Kidney glomerular epithelial cell (primary cell): ENCODE data around the gene GNB1.
A peak's percentile ranks its signal among the peaks of the same experiment; 100 is the strongest.

ENCODE experiments used
- DNase-seq: peaks from one replicate; lab custom pipeline; 2025; lab: John Stamatoyannopoulos, UW

The GNB1 gene

GRCh38 chr1:1910033-1910465 lies 19.2 kb upstream of the GNB1 start:
- no peak for DNase-seq

- DNase-seq, result no peak
Measured at GRCh38 chr1:1908506-1908791, 17.6 kb upstream of the GNB1 start.

GRCh38 chr1:1907098-1907736 lies 16.3 kb upstream of the GNB1 start:
- no peak for DNase-seq

GRCh38 chr1:1906185-1907097 lies 15.6 kb upstream of the GNB1 start:
- DNase-seq, result peak; percentile 50

- DNase-seq, result no peak
Measured at GRCh38 chr1:1903224-1903623, 12.3 kb upstream of the GNB1 start.

GRCh38 chr1:1901641-1902294 lies 10.9 kb upstream of the GNB1 start:
- DNase-seq, result no peak

- no peak for DNase-seq
Measured at GRCh38 chr1:1900883-1901640, 10.2 kb upstream of the GNB1 start.

DNA sequence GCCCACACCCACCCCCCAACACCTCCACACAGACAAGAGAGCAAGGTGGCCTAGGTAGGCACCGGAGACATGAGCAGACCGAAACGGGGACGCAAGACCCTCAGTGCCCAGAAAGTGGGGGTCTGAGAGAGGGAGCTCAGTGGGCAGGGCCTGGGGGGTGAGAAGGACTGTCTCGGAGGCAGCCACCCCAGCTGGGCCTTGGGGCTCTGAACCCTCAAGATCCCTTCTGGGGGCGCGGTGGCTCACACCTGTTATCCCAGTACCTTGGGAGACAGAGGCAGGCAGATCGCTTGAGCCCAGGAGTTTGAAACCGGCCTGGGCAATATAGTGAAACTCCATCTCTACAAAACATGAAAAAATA lies 9.1 kb upstream of the GNB1 start:
- no peak for DNase-seq

DNA sequence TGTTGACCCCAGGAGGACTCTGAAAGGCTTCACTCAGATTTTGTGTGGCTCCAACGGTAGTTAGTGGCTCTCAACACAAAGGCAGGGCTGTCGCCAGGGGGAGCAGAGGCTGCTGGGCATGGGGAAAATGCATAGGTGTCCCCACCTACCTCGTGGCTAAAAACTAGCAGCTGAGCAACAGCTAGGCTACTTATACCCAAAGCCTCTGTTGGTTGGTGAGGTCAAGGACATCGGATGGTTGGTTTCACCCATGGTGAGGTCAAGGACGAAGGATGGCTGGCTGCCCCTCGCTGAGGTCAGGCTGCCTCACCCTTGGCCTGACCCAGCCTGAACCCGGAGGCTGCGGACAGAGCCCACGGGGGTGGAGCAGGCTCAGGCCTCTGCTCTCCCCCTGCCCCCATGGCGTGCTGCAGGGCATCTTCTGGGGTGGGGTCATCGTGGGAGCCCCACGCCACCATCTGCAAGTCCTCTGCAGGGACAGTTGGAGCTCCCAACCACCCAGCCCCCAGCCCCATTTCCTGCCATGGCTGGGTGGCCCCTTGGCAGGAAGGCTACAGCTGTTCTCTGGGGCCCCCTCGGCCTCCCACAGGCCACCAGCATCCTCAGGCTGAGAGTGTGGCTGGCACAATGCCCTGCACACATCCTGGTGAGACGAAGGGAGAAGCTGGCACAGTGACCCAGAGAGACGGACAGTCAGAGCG lies 8.5 kb upstream of the GNB1 start:
- DNase-seq, result no peak

DNA sequence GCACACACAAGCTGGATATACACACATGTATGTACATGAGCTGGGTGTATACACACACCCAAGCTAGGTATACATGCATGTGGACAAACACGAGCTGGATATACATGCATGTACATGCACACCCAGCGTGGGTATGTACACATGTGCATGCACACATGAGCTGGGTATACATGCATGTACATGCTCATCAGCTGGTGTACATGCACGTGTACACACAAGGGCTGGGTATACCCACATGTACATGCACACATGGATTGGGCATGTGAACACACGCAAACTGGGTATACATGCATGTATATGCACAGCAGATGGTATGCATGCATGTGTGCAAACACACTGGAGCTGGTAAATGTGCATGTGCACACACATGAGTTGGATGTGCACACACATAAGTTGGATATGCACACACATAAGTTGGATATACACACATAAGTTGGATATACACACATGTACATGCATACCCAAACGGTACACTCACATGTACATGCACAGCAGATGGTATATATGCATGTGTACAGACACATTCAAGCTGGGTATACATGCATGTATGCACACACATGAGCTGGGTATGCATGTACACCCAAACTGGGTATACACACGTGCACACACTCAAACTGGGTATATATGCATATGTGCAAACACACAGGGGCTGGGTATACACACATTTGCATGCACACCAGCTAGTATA lies 7.5 kb upstream of the GNB1 start:
- DNase-seq, result no peak

- DNase-seq, result no peak
Measured at GRCh38 chr1:1895456-1896336, 4.8 kb upstream of the GNB1 start.

GRCh38 chr1:1895060-1895418 lies 4.2 kb upstream of the GNB1 start:
- no peak for DNase-seq

- DNase-seq, result no peak
Measured at GRCh38 chr1:1894354-1895059, 3.6 kb upstream of the GNB1 start.

- no peak for DNase-seq
Measured at GRCh38 chr1:1893997-1894353, 3.1 kb upstream of the GNB1 start.

GRCh38 chr1:1893291-1893985 lies 2.6 kb upstream of the GNB1 start:
- DNase-seq, result no peak

DNA sequence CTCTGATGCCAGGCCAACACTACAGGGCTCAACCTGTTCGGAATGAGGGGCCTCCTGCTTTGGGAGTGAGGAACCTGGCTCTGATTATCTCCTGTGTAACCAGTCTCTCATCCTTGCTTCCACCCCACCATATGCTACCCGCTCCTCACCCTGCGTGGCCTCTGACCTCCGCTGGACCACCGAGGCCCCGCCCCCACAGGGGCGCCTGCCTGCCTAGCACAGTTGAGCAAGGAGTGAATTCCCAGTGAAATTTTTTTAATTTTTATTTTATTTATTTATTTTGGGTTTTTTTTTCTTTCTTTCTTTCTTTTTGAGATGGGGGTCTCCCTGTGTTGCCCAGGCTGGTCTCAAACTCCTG lies 1.9 kb upstream of the GNB1 start:
- no peak for DNase-seq

GRCh38 chr1:1892079-1892762 lies 1.3 kb upstream of the GNB1 start:
- DNase-seq, result no peak

- DNase-seq, result no peak
Measured at GRCh38 chr1:1891349-1892078, 627 bp upstream of the GNB1 start.
